Spinal cord (tissue), 10 donors: ENCODE results near the gene HSD17B1. TPM values are rescaled to one million over a fixed set of nuclear protein-coding genes. Genes with fewer than 3 reads are reported as not detected.
"Not testable (repeated sequence)": the region's sequence is repeated elsewhere in the genome, so short reads cannot be mapped to it uniquely, and the experiment has no call there.

Source experiments
- DNase-seq, 6 donors: peaks; one replicate each; pipeline versions ENCODE4 v3.0.0 to v3.0.0-alpha.2; 2013 to 2015; ENCODE audit warnings: low spot score in 6 of 6, low read depth in 4 of 6
- H3K27ac ChIP-seq: one replicate; pipeline ENCODE4 v1.5.1; 2013; ENCODE audit warnings: low read depth, low read length, control low read depth
- H3K27me3 ChIP-seq: one replicate; pipeline ENCODE4 v1.6.1; 2013; ENCODE audit warnings: low read length; ENCODE audit not compliant: control insufficient read depth, insufficient read depth
- H3K36me3 ChIP-seq: one replicate; pipeline ENCODE4 v1.6.1; 2013; ENCODE audit warnings: low read length; ENCODE audit not compliant: control insufficient read depth, insufficient read depth
- H3K4me1 ChIP-seq: one replicate; pipeline ENCODE4 v1.6.1; 2013; ENCODE audit warnings: low read length; ENCODE audit not compliant: control insufficient read depth, insufficient read depth
- H3K4me3 ChIP-seq: one replicate; pipeline ENCODE4 v1.5.1; 2013; ENCODE audit warnings: low read depth, low read length, control low read depth
- H3K9me3 ChIP-seq: one replicate; pipeline ENCODE4 v1.6.1; 2013; ENCODE audit warnings: low read length; ENCODE audit not compliant: control insufficient read depth, insufficient read depth
- WGBS: methylation state at CpG from one replicate; pipeline ENCODE4 v1.1.5; 2013; ENCODE audit warnings: missing lambda C conversion rate; ENCODE audit not compliant: insufficient coverage; 5-methylcytosine and 5-hydroxymethylcytosine counted together
- polyA plus RNA-seq, 2 donors: library from polyadenylated mRNA; unstranded; fragments of 120-200 nt; gene quantifications; one replicate each; pipeline ENCODE4 v1.2.1, GENCODE V29; 2013; ENCODE audit not compliant: insufficient read length in 2 of 2
- total RNA-seq, 2 donors: library from RNA; depleted of rRNA in 1 of 2; stranded (reverse); fragments of 120-200 nt in 1 of 2; fragments of >200 nt in 1 of 2; gene quantifications; one replicate each; pipeline versions ENCODE4 v1.2.3 to v1.2.4, GENCODE V29; 2013 to 2014
- donor health status: healthy.

Gene HSD17B1
- total and polyA plus RNA-seq, 4 donors = 0.69 to 6.8 (median 5.2) TPM

DNA sequence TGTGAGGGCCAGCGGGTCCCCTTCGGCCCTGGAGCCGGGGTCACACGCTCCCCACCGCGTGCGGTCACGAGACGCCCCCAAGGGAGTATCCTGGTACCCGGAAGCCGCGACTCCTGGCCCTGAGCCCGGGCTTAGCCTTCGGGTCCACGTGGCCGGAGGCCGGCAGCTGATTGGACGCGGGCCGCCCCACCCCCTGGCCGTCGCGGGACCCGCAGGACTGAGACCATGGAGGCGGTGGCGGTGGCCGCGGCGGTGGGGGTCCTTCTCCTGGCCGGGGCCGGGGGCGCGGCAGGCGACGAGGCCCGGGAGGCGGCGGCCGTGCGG, 16.7 kb upstream of the HSD17B1 start, which contains the start of gene NAGLU:
Gene NAGLU, plus strand, starts transcription at position 194 of the 324 bp plus-strand sequence. Its CDS starts 32 bp downstream, at position 226.
- Histone ChIP-seq H3K4me3 (peak within 1 kb of the TSS; percentile 54), H3K9me3 (no peaks in the 10 kb centered on the region), H3K27me3 (no peaks in the 10 kb centered on the region), H3K36me3 (peaks cover 31% of the 10 kb centered on the region), H3K4me1 (peaks cover 26% of the 10 kb centered on the region), H3K27ac (peak within 1 kb of the TSS; percentile 78)
- under 1% methylated on average over 40 of the region's 40 CpGs for WGBS
- DNase-seq = peak in 5 of 6 donors; percentile 76 to 96 (median 89)

GRCh38 chr17:42536372-42537155, 16.2 kb upstream of the HSD17B1 start:
- Histone ChIP-seq H3K4me3 (peak overlapping the region; percentile 54), H3K27me3 (no peaks in the 10 kb centered on the region), H3K4me1 (peaks cover 26% of the 10 kb centered on the region), H3K27ac (peak overlapping the region; percentile 8), H3K9me3 (no peaks in the 10 kb centered on the region), H3K36me3 (peaks cover 36% of the 10 kb centered on the region)
- WGBS = under 1% methylated on average over 58 of the region's 65 CpGs
- DNase-seq = peak in 3 of 6 donors; percentile 33 to 81 (median 72)

DNA sequence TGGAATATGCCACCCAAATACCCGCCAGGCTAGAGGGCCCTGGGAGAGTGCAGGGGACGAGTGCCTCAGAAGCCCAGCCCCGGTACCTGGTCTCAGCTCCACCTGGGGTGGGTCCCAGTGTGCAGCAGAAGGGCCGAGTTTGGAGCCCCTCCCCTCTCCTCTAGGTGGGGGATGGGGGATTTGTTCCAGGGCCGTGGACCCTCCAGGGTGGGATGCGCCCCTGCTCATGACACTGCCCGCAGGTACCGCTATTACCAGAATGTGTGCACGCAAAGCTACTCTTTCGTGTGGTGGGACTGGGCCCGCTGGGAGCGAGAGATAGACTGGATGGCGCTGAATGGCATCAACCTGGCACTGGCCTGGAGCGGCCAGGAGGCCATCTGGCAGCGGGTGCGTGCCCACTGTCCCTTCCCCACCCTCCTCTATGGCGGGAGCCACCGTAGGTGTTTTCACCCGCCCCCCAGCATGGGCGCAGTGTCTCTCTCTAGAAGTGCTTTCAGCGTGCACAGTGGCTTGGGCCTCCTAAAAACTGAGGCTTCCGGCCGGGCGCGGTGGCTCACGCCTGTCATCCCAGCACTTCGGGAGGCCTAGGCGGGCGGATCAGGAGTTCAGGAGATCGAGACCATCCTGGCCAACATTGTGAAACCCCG, 15.4 kb upstream of the HSD17B1 start:
- Histone ChIP-seq H3K4me1 (peaks cover 26% of the 10 kb centered on the region), H3K9me3 (no peaks in the 10 kb centered on the region), H3K4me3 (peak overlapping the region; percentile 54), H3K27me3 (no peaks in the 10 kb centered on the region), H3K27ac (peak overlapping the region; percentile 8), H3K36me3 (peaks cover 43% of the 10 kb centered on the region)
- DNase-seq = no peak
- 91% methylated on average over 20 of the region's 31 CpGs for whole genome bisulfite sequencing

GRCh38 chr17:42537826-42538451, 14.8 kb upstream of the HSD17B1 start:
- 100% methylated on average over 3 of the region's 5 CpGs for WGBS
- H3K4me1 ChIP-seq = peaks cover 26% of the 10 kb centered on the region
- no peaks in the 10 kb centered on the region for H3K27me3 ChIP-seq
- H3K27ac ChIP-seq = no peak overlapping the region
- peaks cover 50% of the 10 kb centered on the region for H3K36me3 ChIP-seq
- H3K9me3 ChIP-seq = no peaks in the 10 kb centered on the region
- no peak for DNase-seq
- H3K4me3 ChIP-seq = no peak overlapping the region

DNA sequence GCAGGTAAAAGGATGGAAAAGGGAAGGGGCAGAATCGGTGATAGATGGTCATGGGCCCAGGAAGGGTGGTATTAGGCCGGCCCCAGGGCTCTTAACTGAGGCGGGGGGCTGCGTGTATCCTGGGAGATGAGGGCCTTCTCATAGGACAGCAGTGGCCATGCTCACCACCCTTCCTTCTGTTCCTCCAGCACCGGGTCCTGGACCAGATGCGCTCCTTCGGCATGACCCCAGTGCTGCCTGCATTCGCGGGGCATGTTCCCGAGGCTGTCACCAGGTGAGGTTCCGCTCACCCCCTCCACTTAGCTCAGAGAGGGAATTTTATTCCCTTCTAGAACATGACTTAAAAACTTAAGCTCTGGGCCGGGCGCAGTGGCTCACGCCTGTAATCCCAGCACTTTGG, 14.2 kb upstream of the HSD17B1 start:
- H3K27me3 ChIP-seq = no peaks in the 10 kb centered on the region
- H3K4me3 ChIP-seq = no peak overlapping the region
- peaks cover 55% of the 10 kb centered on the region for H3K36me3 ChIP-seq
- no peak for DNase-seq
- H3K9me3 ChIP-seq = no peaks in the 10 kb centered on the region
- no peak overlapping the region for H3K27ac ChIP-seq
- peaks cover 26% of the 10 kb centered on the region for H3K4me1 ChIP-seq
- 97% methylated on average over 10 of the region's 14 CpGs for WGBS

DNA sequence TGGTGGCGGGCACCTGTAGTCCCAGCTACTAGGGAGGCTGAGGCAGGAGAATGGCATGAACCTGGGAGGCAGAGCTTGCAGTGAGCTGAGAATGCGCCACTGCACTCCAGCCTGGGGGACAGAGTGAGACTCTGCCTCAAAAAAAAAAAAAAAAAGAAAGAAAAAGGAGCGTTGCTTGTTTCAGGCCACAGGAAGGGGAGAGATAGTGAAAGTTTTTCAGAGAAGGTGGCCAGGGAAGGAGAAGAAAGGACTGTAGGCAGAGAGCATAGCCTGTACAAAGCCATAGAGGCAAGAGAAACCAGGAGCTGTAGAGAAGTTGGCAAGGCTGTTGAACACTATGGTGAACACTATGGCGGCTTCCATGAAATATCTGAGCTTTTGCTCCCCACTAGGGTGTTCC, 12.2 kb upstream of the HSD17B1 start:
- not testable (repeated sequence) for H3K9me3 ChIP-seq, DNase-seq, H3K4me3 ChIP-seq, H3K27me3 ChIP-seq, H3K27ac ChIP-seq
- 95% methylated on average over 4 of the region's 4 CpGs for WGBS
- Histone ChIP-seq H3K4me1 (peaks cover 19% of the 10 kb centered on the region), H3K36me3 (peaks cover 66% of the 10 kb centered on the region)

DNA sequence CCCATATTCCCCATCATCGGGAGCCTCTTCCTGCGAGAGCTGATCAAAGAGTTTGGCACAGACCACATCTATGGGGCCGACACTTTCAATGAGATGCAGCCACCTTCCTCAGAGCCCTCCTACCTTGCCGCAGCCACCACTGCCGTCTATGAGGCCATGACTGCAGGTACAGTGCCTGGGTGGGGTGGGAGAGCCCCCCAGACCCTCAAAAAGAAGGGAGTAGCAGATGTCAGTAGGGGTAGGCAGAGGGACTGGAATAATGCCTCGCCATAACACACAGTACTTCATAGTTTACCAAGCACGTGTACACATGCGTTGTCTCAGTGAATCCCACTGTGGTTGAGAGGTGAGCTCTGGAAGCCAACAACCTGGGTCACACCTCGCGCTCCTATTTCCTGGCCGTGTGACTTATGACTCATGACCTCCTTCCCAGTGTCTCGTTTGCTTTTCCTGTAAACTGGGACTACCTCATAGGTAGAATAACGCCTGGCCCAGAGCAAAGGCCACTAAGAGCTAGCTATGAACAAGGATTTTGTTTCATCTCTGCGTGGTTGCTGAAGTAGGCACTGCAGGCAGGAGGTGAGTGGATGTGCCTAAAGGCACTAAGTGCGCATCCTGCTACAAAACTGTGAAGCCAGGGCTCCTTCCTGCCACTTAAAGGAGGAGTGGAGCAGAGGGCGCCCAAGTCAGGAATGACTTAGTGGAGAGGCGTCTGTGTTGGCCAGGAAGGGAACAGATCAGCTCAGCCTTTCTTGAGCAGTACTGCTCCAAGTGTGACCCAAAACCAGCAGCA, 11.5 kb upstream of the HSD17B1 start:
- no peak for DNase-seq
- 93% methylated on average over 11 of the region's 17 CpGs for WGBS
- Histone ChIP-seq H3K27me3 (no peaks in the 10 kb centered on the region), H3K36me3 (peaks cover 66% of the 10 kb centered on the region), H3K4me1 (peaks cover 14% of the 10 kb centered on the region), H3K27ac (no peak overlapping the region), H3K4me3 (no peak overlapping the region), H3K9me3 (no peaks in the 10 kb centered on the region)

DNA sequence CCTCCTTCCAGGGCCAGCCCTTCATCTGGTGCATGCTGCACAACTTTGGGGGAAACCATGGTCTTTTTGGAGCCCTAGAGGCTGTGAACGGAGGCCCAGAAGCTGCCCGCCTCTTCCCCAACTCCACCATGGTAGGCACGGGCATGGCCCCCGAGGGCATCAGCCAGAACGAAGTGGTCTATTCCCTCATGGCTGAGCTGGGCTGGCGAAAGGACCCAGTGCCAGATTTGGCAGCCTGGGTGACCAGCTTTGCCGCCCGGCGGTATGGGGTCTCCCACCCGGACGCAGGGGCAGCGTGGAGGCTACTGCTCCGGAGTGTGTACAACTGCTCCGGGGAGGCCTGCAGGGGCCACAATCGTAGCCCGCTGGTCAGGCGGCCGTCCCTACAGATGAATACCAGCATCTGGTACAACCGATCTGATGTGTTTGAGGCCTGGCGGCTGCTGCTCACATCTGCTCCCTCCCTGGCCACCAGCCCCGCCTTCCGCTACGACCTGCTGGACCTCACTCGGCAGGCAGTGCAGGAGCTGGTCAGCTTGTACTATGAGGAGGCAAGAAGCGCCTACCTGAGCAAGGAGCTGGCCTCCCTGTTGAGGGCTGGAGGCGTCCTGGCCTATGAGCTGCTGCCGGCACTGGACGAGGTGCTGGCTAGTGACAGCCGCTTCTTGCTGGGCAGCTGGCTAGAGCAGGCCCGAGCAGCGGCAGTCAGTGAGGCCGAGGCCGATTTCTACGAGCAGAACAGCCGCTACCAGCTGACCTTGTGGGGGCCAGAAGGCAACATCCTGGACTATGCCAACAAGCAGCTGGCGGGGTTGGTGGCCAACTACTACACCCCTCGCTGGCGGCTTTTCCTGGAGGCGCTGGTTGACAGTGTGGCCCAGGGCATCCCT, 9.3 kb upstream of the HSD17B1 start:
- DNase-seq = no peak
- WGBS = 91% methylated on average over 39 of the region's 39 CpGs
- H3K9me3 ChIP-seq = no peaks in the 10 kb centered on the region
- peaks cover 8% of the 10 kb centered on the region for H3K4me1 ChIP-seq
- no peaks in the 10 kb centered on the region for H3K27me3 ChIP-seq
- H3K36me3 ChIP-seq = peaks cover 69% of the 10 kb centered on the region
- no peak overlapping the region for H3K27ac ChIP-seq
- H3K4me3 ChIP-seq = no peak overlapping the region
